Neutrophil (primary cell): Measurements from ENCODE around the gene LYPD8.

Source experiments
- H3K27ac ChIP-seq: fragments of 200-600 bp; sonication (generic); 2 replicates; pipeline ENCODE4 v1.5.1; 2016; ENCODE audit warnings: mild to moderate bottlenecking, moderate library complexity
- H3K27me3 ChIP-seq: fragments of 200-600 bp; sonication (generic); 2 replicates; pipeline ENCODE4 v1.6.0; 2016; ENCODE audit warnings: mild to moderate bottlenecking
- H3K36me3 ChIP-seq: fragments of 200-600 bp; sonication (generic); 2 replicates; pipeline ENCODE4 v1.5.1; 2017
- H3K4me1 ChIP-seq, 2 experiments: fragments of 200-600 bp in 1 of 2; sonication (generic) in 1 of 2; 1 replicate in 1 of 2; 2 replicates in 1 of 2; pipeline versions ENCODE4 v1.5.1 to v1.6.1; 2013 to 2016; ENCODE audit warnings: low read depth in 1 of 2, low read length in 1 of 2, mild to moderate bottlenecking in 1 of 2, moderate library complexity in 1 of 2; ENCODE audit not compliant: control insufficient read depth in 1 of 2, insufficient read depth in 1 of 2
- H3K4me3 ChIP-seq, 2 experiments: fragments of 200-600 bp in 1 of 2; sonication (generic) in 1 of 2; 1 replicate in 1 of 2; 2 replicates in 1 of 2; pipeline ENCODE4 v1.5.1; 2013 to 2016; ENCODE audit warnings: low read depth in 1 of 2, low read length in 1 of 2, mild to moderate bottlenecking in 1 of 2, moderate library complexity in 1 of 2
- H3K9me3 ChIP-seq: fragments of 200-600 bp; sonication (generic); 2 replicates; pipeline ENCODE4 v1.5.1; 2016
- CTCF ChIP-seq: fragments of 200-600 bp; sonication (generic); IDR thresholded peaks from 2 replicates; pipeline ENCODE4 v1.5.1; 2016; ENCODE audit warnings: antibody characterized with exemption

The LYPD8 gene

GRCh38 chr1:248751635-248752034 is 3.9 kb downstream of the LYPD8 start:
- Histone ChIP-seq H3K4me3 (no peak overlapping the region), H3K9me3 (no peaks in the 10 kb centered on the region), H3K27me3 (no peaks in the 10 kb centered on the region), H3K36me3 (peaks cover 7% of the 10 kb centered on the region), H3K27ac (peak overlapping the region; percentile 58), H3K4me1 (peaks cover 51 to 64% of the 10 kb centered on the region in 2 experiments)
- TF ChIP-seq CTCF, result no peak

- peaks cover 7% of the 10 kb centered on the region for H3K36me3 ChIP-seq
Measured at GRCh38 chr1:248751142-248751541, 4.4 kb downstream of the LYPD8 start.

GRCh38 chr1:248750496-248750895 is 5.1 kb downstream of the LYPD8 start:
- Histone ChIP-seq H3K36me3 (peaks cover 7% of the 10 kb centered on the region), H3K9me3 (no peaks in the 10 kb centered on the region), H3K4me3 (no peak overlapping the region), H3K27me3 (no peaks in the 10 kb centered on the region), H3K4me1 (peaks cover 49 to 62% of the 10 kb centered on the region in 2 experiments), H3K27ac (peak overlapping the region; percentile 58)
- no peak for TF ChIP-seq CTCF

More at GRCh38 chr1:248751142-248751541, 4.4 kb downstream of the LYPD8 start:
- Histone ChIP-seq H3K27me3 (no peaks in the 10 kb centered on the region), H3K4me3 (no peak overlapping the region), H3K27ac (peak overlapping the region; percentile 58), H3K9me3 (no peaks in the 10 kb centered on the region), H3K4me1 (peaks cover 49 to 62% of the 10 kb centered on the region in 2 experiments)
- no peak for TF ChIP-seq CTCF

GRCh38 chr1:248748211-248748610 is 7.3 kb downstream of the LYPD8 start:
- Histone ChIP-seq H3K9me3 (no peaks in the 10 kb centered on the region), H3K4me3 (no peak overlapping the region), H3K36me3 (no peaks in the 10 kb centered on the region), H3K27me3 (no peaks in the 10 kb centered on the region), H3K27ac (peak overlapping the region; percentile 51), H3K4me1 (peaks cover 50 to 69% of the 10 kb centered on the region in 2 experiments)
- no peak for TF ChIP-seq CTCF

- Histone ChIP-seq H3K36me3 (no peaks in the 10 kb centered on the region), H3K4me1 (peaks cover 77 to 90% of the 10 kb centered on the region in 2 experiments), H3K27ac (peak overlapping the region; percentile 91), H3K27me3 (no peaks in the 10 kb centered on the region), H3K9me3 (no peaks in the 10 kb centered on the region), H3K4me3 (peak overlapping the region; percentile 64 to 75)
- no peak for TF ChIP-seq CTCF
Measured at GRCh38 chr1:248740876-248741275, 14.7 kb downstream of the LYPD8 start.
